ENCODE results near the gene PHAX.
"Not testable (repeated sequence)": the region's sequence is repeated elsewhere in the genome, so short reads cannot be mapped to it uniquely, and the experiment has no call there.

PHAX gene

GRCh38 chr5:126594748-126595485 is 5.8 kb upstream of the PHAX start, which contains the start of gene ALDH7A1:
ALDH7A1 (minus strand) TSS chr5:126595219; CDS start chr5:126595198, 21 bp downstream.
- no peaks in the 10 kb centered on the region for H3K36me3 Mint-ChIP-seq
- peak; percentile 78 for ATAC-seq
- peak within 1 kb of the TSS; percentile 77 for H3K4me3 Mint-ChIP-seq
- H3K27ac Mint-ChIP-seq: no peak within 1 kb of the TSS
- DNase-seq (ENCODE audit: low spot score in 2 of 2): peak; percentile 5 to 52
- no peaks in the 10 kb centered on the region for H3K9me3 Mint-ChIP-seq
- peaks cover 14% of the 10 kb centered on the region for H3K4me1 Mint-ChIP-seq

- Mint-ChIP-seq H3K27ac (no peak overlapping the region), H3K4me3 (peak overlapping the region; percentile 77), H3K4me1 (peaks cover 19% of the 10 kb centered on the region), H3K9me3 (no peaks in the 10 kb centered on the region), H3K36me3 (peaks cover 4% of the 10 kb centered on the region)
- no peak for ATAC-seq
- no peak for DNase-seq (ENCODE audit: low spot score in 2 of 2)
Observed at GRCh38 chr5:126595486-126596083, 5.2 kb upstream of the PHAX start.

GRCh38 chr5:126597156-126597555 is 3.6 kb upstream of the PHAX start:
- H3K4me1 Mint-ChIP-seq: peaks cover 22% of the 10 kb centered on the region
- DNase-seq (ENCODE audit: low spot score in 2 of 2) (no peak), ATAC-seq (no peak)
- H3K27ac Mint-ChIP-seq: no peak overlapping the region
- H3K36me3 Mint-ChIP-seq: peaks cover 13% of the 10 kb centered on the region
- no peak overlapping the region for H3K4me3 Mint-ChIP-seq
- no peaks in the 10 kb centered on the region for H3K9me3 Mint-ChIP-seq

- ATAC-seq (no peak), DNase-seq (ENCODE audit: low spot score in 2 of 2) (no peak)
- Mint-ChIP-seq H3K4me3 (no peak overlapping the region), H3K36me3 (peaks cover 36% of the 10 kb centered on the region), H3K27ac (no peak overlapping the region), H3K9me3 (no peaks in the 10 kb centered on the region), H3K4me1 (peaks cover 28% of the 10 kb centered on the region)
Observed at GRCh38 chr5:126599499-126599898, 1.2 kb upstream of the PHAX start.

- peak overlapping the region; percentile 72 for H3K4me3 Mint-ChIP-seq
- peaks cover 42% of the 10 kb centered on the region for H3K36me3 Mint-ChIP-seq
- DNase-seq (ENCODE audit: low spot score in 2 of 2); H3K9me3 Mint-ChIP-seq; ATAC-seq: not testable (repeated sequence)
- H3K27ac Mint-ChIP-seq: peak overlapping the region; percentile 46
- peaks cover 23% of the 10 kb centered on the region for H3K4me1 Mint-ChIP-seq
Observed at GRCh38 chr5:126599971-126600630, 646 bp upstream of the PHAX start.

- peak overlapping the region; percentile 48 for H3K27ac Mint-ChIP-seq
- no peak overlapping the region for H3K4me3 Mint-ChIP-seq
- no peaks in the 10 kb centered on the region for H3K9me3 Mint-ChIP-seq
- peaks cover 76% of the 10 kb centered on the region for H3K36me3 Mint-ChIP-seq
- DNase-seq (ENCODE audit: low spot score in 2 of 2) (no peak), ATAC-seq (no peak)
- H3K4me1 Mint-ChIP-seq: peaks cover 26% of the 10 kb centered on the region
Observed at GRCh38 chr5:126603402-126603991, 2.8 kb downstream of the PHAX start.

GRCh38 chr5:126605525-126605924 is 4.8 kb downstream of the PHAX start:
- Mint-ChIP-seq H3K4me1 (peaks cover 22% of the 10 kb centered on the region), H3K4me3 (peak overlapping the region; percentile 16), H3K27ac (peak overlapping the region; percentile 19), H3K36me3 (peaks cover 93% of the 10 kb centered on the region), H3K9me3 (no peaks in the 10 kb centered on the region)
- DNase-seq (ENCODE audit: low spot score in 2 of 2) (no peak), ATAC-seq (no peak)

GRCh38 chr5:126610160-126610559 is 9.4 kb downstream of the PHAX start:
- H3K36me3 Mint-ChIP-seq: peaks cover 100% of the 10 kb centered on the region
- DNase-seq (ENCODE audit: low spot score in 2 of 2) (no peak), ATAC-seq (no peak)
- H3K4me1 Mint-ChIP-seq: peaks cover 25% of the 10 kb centered on the region
- no peak overlapping the region for H3K4me3 Mint-ChIP-seq
- H3K9me3 Mint-ChIP-seq: no peaks in the 10 kb centered on the region
- H3K27ac Mint-ChIP-seq: peak overlapping the region; percentile 33

- H3K36me3 Mint-ChIP-seq: peaks cover 100% of the 10 kb centered on the region
- H3K27ac Mint-ChIP-seq: no peak overlapping the region
- H3K4me1 Mint-ChIP-seq: peaks cover 25% of the 10 kb centered on the region
- DNase-seq (ENCODE audit: low spot score in 2 of 2) (no peak), ATAC-seq (no peak)
- no peak overlapping the region for H3K4me3 Mint-ChIP-seq
- no peaks in the 10 kb centered on the region for H3K9me3 Mint-ChIP-seq
Observed at GRCh38 chr5:126610616-126611015, 9.9 kb downstream of the PHAX start.

GRCh38 chr5:126613941-126614592 is 13.3 kb downstream of the PHAX start:
- peaks cover 98% of the 10 kb centered on the region for H3K36me3 Mint-ChIP-seq
- no peak overlapping the region for H3K4me3 Mint-ChIP-seq
- no peaks in the 10 kb centered on the region for H3K9me3 Mint-ChIP-seq
- ATAC-seq (no peak), DNase-seq (ENCODE audit: low spot score in 2 of 2) (no peak)
- peaks cover 18% of the 10 kb centered on the region for H3K4me1 Mint-ChIP-seq
- peak overlapping the region; percentile 64 for H3K27ac Mint-ChIP-seq

GRCh38 chr5:126615286-126615685 is 14.5 kb downstream of the PHAX start:
- no peak overlapping the region for H3K4me3 Mint-ChIP-seq
- H3K9me3 Mint-ChIP-seq: no peaks in the 10 kb centered on the region
- DNase-seq (ENCODE audit: low spot score in 2 of 2) (no peak), ATAC-seq (no peak)
- H3K27ac Mint-ChIP-seq: peak overlapping the region; percentile 61
- H3K36me3 Mint-ChIP-seq: peaks cover 98% of the 10 kb centered on the region
- H3K4me1 Mint-ChIP-seq: peaks cover 18% of the 10 kb centered on the region

- H3K4me1 Mint-ChIP-seq; DNase-seq (ENCODE audit: low spot score in 2 of 2); H3K4me3 Mint-ChIP-seq; H3K9me3 Mint-ChIP-seq; ATAC-seq; H3K27ac Mint-ChIP-seq: not testable (repeated sequence)
- peaks cover 98% of the 10 kb centered on the region for H3K36me3 Mint-ChIP-seq
Observed at GRCh38 chr5:126617603-126618002, 16.9 kb downstream of the PHAX start.

GRCh38 chr5:126619781-126620180 is 19.0 kb downstream of the PHAX start:
- no peak overlapping the region for H3K4me3 Mint-ChIP-seq
- no peaks in the 10 kb centered on the region for H3K9me3 Mint-ChIP-seq
- DNase-seq (ENCODE audit: low spot score in 2 of 2) (no peak), ATAC-seq (no peak)
- peaks cover 9% of the 10 kb centered on the region for H3K4me1 Mint-ChIP-seq
- H3K27ac Mint-ChIP-seq: no peak overlapping the region
- H3K36me3 Mint-ChIP-seq: peaks cover 98% of the 10 kb centered on the region

- H3K4me1 Mint-ChIP-seq: peaks cover 10% of the 10 kb centered on the region
- peak overlapping the region; percentile 41 for H3K27ac Mint-ChIP-seq
- no peak for DNase-seq (ENCODE audit: low spot score in 2 of 2)
- peak; percentile 75 for ATAC-seq
- H3K9me3 Mint-ChIP-seq: no peaks in the 10 kb centered on the region
- no peak overlapping the region for H3K4me3 Mint-ChIP-seq
- peaks cover 85% of the 10 kb centered on the region for H3K36me3 Mint-ChIP-seq
Observed at GRCh38 chr5:126624534-126624933, 23.8 kb downstream of the PHAX start.

GRCh38 chr5:126628102-126628501 is 27.4 kb downstream of the PHAX start:
- no peaks in the 10 kb centered on the region for H3K9me3 Mint-ChIP-seq
- H3K4me3 Mint-ChIP-seq: no peak overlapping the region
- DNase-seq (ENCODE audit: low spot score in 2 of 2): no peak
- H3K4me1 Mint-ChIP-seq: peaks cover 10% of the 10 kb centered on the region
- no peak overlapping the region for H3K27ac Mint-ChIP-seq
- H3K36me3 Mint-ChIP-seq: peaks cover 50% of the 10 kb centered on the region
- ATAC-seq: no peak
